GM21447 (cell line): ENCODE results near the gene CNGA2.

Experiments used
- ATAC-seq: cut with Tn5 transposase; IDR thresholded peaks from one replicate; pipeline ENCODE4 v1.9.1; 2021; ENCODE audit not compliant: unreplicated experiment

Gene CNGA2

GRCh38 chrX:151746502-151746901 lies 12.0 kb downstream of the CNGA2 start:
- ATAC-seq, result no peak

- no peak for ATAC-seq
These were observed 16.0 kb downstream of the CNGA2 start for GRCh38 chrX:151750511-151750910.

DNA sequence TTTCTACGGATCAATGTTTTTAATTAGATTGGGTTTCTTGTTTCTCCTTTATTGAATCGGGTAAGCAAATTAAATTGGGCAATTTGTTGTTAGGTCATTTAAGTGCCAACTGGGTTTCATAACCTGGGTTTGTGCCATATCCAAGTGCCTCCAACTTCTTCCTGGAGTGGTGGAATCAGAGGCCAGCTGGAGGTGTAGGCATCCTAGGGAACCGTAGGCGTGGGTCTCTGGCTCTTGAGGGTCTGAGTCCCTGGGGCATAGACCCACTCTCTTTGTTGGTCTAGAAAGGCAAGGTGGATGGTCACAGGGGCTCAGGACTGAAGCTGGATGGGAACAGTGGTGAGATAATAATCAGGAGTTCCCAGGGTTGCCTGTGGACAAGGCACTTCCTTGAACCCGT lies 18.3 kb downstream of the CNGA2 start:
- no peak for ATAC-seq

DNA sequence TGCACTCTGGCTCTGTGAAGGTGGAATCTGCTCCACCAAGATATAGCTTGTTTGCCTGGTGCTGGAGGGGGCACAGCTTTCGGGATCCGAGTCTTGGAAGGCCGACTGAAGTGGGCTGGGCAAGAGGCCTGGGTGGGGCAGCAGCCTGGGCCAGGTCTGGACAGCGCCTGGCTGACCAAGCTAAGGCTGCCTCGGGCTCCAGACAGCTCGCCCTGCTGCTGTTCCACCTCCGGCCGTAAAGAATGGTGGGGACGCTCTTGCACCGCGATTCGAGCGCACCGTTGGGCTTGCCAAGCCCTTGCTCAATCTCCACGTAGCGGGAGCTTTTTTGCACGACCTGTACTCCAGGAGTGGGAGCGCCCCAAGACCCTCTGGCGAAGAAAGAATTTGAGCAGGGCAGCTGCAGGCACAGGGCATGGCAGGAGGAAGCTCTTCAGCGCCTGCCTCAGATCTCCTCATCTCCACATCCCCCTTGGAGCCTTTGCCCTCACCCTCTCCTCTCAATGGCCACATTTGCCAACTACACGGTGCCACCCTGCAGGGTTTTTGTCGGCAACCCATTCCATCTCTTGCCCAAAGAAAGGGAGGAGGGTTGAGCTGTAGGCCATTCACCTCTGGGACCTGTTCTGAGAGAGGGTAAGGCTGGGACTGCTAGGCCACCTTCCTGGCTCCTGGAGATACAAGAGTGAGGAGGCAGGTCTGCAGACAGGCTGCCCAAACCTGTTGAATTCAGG lies 18.9 kb downstream of the CNGA2 start:
- ATAC-seq, result no peak

DNA sequence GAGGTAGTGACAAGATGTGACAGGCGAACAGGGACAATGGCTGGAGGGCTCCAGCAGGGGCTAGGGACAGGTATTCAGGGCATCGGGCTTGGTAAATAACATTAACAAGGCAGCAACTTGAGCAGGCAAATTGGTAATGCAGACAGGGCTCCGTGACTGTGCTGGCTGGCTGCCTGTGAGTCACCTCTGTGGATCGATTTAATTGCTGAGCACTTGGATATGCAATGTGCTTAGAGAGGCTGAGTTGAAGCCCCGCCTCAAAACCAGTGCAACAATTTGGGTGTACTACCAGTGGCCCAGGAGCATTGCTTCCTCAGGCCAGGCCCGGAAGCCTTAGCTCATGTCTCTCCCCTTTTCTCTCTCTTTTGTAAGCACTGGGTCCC lies 19.5 kb downstream of the CNGA2 start:
- ATAC-seq, result no peak

GRCh38 chrX:151754641-151755215 lies 20.2 kb downstream of the CNGA2 start:
- ATAC-seq, result no peak

DNA sequence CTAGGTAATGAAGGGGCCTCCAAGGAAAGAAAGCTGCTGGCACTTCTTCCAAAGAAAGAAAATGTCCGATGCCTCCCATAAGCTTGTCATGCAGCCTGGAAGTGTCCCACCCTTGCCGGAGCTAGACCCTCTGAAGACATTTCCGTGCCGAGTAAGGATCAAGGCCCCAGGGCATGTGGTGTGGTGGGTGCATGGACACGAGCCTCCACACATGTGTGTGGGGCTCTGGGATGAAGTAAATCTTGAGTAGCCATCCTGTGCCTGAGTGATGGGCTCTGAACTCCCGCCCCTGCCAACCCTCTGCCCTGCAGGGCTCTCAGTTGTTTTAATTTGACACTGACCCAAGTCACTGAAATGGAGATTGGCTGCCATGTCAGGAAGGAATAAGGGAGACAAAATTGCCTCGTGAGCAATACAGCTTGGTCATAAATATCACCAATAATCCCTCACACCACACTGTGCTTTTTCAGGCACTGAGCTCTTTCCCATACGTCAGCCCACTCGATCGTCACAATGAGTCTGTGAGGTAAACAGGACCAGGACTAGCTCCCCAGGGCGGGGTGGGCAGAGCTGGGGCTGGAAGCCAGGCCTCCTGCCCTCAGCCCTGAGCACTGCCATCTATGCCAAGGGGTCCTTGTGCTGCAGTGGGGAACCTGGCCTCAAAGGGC lies 24.6 kb downstream of the CNGA2 start:
- ATAC-seq, result no peak

DNA sequence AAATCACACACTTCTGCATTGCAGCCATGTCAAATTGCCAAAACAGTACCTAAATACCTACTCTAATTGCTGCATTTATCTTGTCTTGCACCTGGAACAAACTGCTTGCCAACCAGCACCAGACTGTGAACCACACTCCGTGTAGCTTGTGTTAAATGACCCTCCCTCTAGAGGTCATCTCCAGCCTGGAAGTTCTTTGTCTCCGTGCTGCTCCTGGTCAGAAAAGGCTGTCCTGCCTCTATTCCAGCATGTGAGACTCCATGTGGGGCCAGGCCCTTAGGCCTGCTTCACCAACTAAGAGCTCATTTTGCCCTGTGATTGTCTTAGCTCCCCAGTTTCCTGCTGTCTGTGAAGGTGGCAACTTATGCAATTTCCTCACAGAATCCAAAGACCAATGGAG lies 28.3 kb downstream of the CNGA2 start:
- no peak for ATAC-seq

DNA sequence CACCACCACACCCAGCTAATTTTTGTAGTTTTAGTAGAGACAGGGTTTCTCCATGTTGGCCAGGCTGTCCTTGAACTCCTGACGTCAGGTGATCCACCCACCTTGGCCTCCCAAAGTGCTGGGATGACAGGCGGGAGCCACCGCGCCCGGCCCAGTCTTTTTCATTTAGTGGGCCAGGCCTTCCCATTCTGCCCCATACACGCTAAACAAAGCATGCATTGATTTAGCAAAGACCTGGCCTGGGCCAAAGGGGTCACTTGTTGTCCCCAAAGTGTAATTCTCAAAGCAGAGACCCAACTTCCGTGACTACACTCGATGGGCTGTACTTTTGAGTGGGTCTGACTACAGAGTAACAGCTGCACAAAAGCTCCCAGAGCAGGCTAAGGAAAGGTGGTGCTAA lies 29.2 kb downstream of the CNGA2 start:
- ATAC-seq, result no peak

GRCh38 chrX:151765026-151765425 lies 30.5 kb downstream of the CNGA2 start:
- no peak for ATAC-seq

GRCh38 chrX:151771726-151772125 lies 37.2 kb downstream of the CNGA2 start:
- ATAC-seq, result no peak

DNA sequence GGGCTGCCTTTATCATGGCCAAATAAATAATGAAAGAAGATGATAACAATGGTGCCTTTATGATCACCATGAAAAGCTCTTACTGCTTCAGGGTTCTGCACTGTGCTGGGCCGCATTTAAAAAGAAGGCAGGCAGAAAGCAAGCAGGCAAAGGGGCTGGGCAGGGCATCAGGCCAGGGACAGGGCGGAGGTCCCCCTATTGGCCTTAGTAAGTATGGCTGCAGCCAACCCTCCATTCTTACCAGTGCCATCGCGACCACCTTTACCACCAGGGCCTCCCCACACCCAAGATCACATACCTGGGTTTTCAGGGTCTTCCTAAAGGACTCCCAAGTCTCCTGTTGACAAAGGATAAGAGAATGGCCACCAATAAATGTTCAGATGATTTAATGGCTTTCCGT lies 38.9 kb downstream of the CNGA2 start:
- ATAC-seq, result no peak

- ATAC-seq, result no peak
These were observed 39.9 kb downstream of the CNGA2 start for GRCh38 chrX:151774421-151774820.

GRCh38 chrX:151776181-151776731 lies 41.7 kb downstream of the CNGA2 start:
- no peak for ATAC-seq

DNA sequence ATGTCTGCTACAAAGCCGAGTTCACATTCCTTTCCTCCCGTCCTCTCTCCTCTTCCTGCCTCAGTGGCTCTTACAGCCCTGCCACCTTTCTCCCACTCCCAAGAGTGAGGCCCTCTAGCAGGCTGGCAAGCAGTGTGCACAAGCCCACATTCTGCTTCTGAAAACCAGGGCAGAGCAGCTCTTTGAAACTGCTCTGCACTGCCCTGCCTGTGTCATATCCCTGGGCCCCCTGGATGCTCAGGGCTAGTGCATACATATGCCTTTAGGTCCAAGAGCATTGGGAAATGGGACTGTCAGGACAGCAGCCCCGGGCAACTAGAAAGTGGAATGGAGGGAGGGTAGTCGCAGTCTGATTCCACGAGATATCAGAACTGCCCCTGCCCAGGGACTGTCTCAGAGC lies 42.4 kb downstream of the CNGA2 start:
- no peak for ATAC-seq

DNA sequence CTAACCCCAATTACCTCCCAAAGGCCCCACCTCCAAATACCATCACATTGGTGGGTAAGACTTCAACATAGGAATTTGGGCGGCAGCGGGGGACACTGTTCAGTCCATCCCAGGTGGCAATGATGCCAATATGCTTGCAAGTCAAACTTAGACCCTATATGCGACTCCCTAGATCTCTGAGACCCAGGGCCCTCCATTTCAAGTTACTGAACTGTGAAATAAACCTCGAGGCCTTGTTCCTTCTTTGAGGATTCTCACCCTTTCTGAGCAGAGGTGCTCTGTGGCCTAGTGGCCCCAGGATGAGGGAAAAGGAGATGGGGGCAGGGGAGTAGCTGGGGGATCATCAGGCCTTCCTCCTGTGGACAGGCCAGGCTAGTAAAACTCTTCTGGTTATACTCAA lies 44.7 kb downstream of the CNGA2 start:
- no peak for ATAC-seq

DNA sequence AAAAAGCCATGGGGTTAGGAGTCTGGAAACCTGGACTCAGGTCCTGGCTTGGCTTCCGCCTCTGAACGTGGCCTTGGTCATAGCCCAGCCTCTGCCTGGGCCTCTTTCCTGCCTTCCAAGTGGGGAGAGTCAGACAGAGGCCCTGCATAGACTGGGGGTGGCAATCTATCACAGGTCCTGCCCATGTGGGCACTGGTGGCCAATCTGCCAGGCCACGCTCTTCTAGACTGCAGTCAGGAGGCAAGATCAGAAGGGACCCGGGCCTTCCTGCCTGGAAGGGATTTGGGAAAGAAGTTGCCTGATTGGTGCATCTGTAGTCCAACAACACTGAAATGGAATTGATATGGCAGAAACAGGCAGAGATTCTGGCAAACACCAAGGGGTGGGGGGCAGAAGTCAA lies 46.1 kb downstream of the CNGA2 start:
- ATAC-seq, result no peak

DNA sequence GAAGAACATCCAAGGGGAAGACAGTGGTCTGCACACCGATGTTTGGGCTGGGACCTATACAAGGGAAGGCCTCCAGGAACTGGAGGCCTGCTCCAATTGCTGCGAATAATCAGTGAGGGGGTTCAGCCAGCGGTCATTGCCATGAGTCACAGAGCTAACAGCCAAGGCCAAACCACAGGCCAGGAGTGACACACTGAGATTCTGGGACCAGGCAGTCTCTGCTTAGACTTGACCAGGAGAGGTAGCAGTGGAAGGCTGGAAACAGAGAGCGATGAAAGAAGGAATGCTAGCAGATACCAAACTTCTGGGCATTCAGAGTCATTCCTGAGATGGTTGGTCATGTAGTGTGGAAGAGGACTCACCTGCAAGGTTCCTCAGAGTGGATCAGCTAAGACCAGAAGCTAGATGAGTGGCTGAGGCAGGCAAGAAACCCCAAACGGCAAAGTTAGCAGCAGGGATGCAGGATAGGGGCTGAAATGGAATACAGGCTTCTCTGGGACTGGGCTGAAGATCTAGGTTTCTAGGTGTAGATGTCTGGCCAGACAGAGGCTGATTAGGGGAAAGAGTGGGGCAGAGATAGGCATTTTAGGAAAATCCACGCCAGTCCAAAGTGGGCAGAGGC lies 54.7 kb downstream of the CNGA2 start:
- ATAC-seq, result no peak

DNA sequence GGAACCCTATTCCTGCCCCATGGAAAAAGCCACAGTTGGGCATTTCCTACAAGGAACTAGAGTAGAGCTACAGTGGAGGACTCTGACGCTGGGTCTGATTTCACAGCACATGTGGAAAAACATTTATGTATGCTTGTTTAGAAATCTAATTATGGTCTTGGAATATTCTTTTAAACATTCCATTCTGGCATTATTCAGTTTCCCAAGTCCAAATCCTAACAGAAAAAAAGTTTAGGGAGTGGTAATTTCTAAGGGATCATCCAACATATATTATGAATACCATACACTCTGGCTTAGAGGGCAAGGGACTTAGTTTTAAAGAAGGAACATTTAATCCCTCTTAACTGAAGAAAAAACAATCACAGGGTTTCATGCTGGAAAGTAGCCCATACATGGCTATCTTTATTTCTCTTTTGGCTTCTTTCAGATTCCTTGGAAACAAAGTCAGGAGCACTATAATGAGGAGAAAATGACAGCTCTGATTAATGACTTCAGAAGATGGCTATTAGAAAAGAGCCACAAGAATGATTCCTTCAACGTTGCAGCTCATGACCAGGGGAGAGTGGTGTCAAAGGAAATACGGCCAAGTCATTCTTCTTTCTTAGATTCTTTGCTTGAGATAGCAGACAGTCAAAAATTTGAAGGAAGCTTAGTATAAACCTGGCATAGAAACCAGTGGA lies 56.1 kb downstream of the CNGA2 start:
- ATAC-seq, result no peak

DNA sequence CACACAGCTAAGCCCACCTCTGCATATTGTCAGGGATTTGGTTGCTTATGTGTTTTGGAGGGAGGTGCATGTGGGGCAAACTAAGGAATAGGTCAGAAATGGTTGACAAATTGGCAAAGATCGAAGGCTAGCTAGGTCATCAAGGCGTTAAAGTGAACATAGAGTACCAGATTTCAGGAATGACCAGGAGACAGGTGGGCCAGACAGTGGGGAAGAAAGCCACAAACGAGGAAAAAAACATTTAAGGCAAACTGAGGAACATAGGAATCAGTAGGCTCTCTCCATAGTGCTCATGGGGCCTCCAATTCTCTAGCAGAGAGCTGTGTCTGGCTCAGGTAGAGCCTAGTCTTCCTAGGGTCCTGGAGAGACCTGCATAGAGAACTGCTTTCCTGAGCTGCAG lies 57.4 kb downstream of the CNGA2 start:
- no peak for ATAC-seq

DNA sequence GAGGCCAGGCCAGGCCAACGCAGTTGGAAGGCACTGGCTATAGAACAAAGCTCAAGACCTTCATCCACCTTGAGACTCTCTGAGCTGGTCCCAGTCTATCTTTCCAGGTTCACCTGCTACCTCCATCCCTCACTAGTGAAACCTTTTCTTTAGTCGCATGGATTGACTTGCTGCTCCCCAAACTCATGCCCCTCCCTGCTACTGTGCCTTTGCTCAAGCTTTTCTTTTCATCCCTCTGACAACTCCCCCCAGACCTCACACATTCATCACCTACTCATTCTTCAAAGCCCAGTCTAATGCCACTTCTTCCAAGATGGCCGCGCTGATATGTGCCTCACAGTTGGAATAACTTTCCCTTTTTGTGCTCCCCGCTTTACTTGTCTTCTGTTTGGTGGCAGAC lies 58.0 kb downstream of the CNGA2 start:
- no peak for ATAC-seq
